ENCODE results near the gene PCCA.

DNA sequence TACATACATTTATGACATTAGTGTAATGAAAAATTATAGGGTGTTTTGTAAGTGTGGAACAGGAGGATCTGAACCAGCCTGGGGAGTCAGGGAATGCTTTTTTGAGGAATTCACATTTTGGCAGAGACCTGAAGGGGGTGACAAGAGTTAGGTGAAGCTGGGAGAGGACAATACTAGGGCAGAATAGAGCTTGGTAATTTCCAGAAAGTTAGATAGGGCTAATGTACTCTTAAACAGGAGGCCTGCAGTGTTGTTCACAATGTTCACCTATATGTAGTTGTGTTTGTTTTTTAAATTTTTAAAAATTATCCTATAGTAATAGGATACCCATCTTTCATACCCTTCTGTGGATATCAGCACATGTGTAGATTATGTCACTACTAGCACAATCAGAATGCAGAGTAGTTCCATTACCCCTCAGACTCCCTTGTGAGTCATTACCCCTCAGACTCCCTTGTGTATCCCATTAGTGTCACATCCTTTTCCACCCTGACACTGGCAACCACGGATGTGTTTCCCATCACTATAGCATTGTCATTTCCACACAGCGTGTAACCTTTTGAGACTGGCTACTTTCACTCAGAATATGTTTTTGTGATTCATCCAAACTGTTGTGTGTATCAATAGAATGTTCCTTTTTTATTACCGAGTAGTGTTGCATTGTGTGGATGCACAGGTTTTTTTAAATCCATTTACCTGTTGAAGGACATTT lies 43.1 kb downstream of the PCCA start:
- TF ChIP-seq POLR2A (IDR thresholded peaks at IDR 0.05) = no peak
- TF ChIP-seq, protein P1, sequence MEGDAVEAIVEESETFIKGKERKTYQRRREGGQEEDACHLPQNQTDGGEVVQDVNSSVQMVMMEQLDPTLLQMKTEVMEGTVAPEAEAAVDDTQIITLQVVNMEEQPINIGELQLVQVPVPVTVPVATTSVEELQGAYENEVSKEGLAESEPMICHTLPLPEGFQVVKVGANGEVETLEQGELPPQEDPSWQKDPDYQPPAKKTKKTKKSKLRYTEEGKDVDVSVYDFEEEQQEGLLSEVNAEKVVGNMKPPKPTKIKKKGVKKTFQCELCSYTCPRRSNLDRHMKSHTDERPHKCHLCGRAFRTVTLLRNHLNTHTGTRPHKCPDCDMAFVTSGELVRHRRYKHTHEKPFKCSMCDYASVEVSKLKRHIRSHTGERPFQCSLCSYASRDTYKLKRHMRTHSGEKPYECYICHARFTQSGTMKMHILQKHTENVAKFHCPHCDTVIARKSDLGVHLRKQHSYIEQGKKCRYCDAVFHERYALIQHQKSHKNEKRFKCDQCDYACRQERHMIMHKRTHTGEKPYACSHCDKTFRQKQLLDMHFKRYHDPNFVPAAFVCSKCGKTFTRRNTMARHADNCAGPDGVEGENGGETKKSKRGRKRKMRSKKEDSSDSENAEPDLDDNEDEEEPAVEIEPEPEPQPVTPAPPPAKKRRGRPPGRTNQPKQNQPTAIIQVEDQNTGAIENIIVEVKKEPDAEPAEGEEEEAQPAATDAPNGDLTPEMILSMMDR (IDR thresholded peaks at IDR 0.05) = no peak
- no peak for TF ChIP-seq EP300 (IDR thresholded peaks at IDR 0.05)
- TF ChIP-seq POLR2AphosphoS5 (IDR thresholded peaks at IDR 0.05) = no peak
